CD4-positive, alpha-beta memory T cell (primary cell): Measurements from ENCODE around the gene CPNE8. TPM values are rescaled to one million over a fixed set of nuclear protein-coding genes. Genes with fewer than 3 reads are reported as not detected.

ENCODE experiments used
- CTCF ChIA-PET: fragments of 350-600 bp; sonication (Branson Sonifier 250); formaldehyde crosslinking; loops from one replicate; lab custom pipeline; 2021; ENCODE audit warnings: inconsistent platforms; ENCODE audit not compliant: partially characterized antibody; lab: Charles Lee
- POLR2A ChIA-PET: fragments of 350-600 bp; sonication (Branson Sonifier 250); formaldehyde crosslinking; loops from one replicate; lab custom pipeline; 2021; ENCODE audit not compliant: partially characterized antibody; lab: Charles Lee
- DNase-seq, 5 donors: peaks; one replicate each; pipeline versions ENCODE4 v3.0.0 to v3.0.0-alpha.2; 2020 to 2022; ENCODE audit warnings: mixed read lengths in 1 of 5
- H3K27ac ChIP-seq: one replicate; pipeline ENCODE4 v1.7.0; 2013; ENCODE audit warnings: low read depth, low read length
- H3K27me3 ChIP-seq: 2 replicates; pipeline ENCODE4 v1.7.0; 2013; ENCODE audit warnings: mild to moderate bottlenecking, low read length, moderate library complexity; ENCODE audit not compliant: insufficient read depth
- H3K36me3 ChIP-seq: 2 replicates; pipeline ENCODE4 v1.7.0; 2013; ENCODE audit warnings: mild to moderate bottlenecking, low read length, moderate library complexity; ENCODE audit not compliant: insufficient read depth
- H3K4me1 ChIP-seq: 2 replicates; pipeline ENCODE4 v1.7.0; 2013; ENCODE audit warnings: mild to moderate bottlenecking, low read length, moderate library complexity; ENCODE audit not compliant: insufficient read depth
- H3K4me3 ChIP-seq, 2 donors: one replicate each; pipeline ENCODE4 v1.7.0; 2013; ENCODE audit warnings: low read length in 2 of 2, mild to moderate bottlenecking in 1 of 2
- H3K9me3 ChIP-seq, 2 donors: one replicate each; pipeline ENCODE4 v1.7.0; 2013; ENCODE audit warnings: low read length in 2 of 2, control low read depth in 1 of 2; ENCODE audit not compliant: control insufficient read depth in 1 of 2
- H3K27ac Mint-ChIP-seq, 7 donors: one replicate each; pipeline ENCODE4 v1.8.0; 2020 to 2021; ENCODE audit warnings: mixed read lengths in 7 of 7, mild to moderate bottlenecking in 6 of 7, inconsistent platforms in 3 of 7, moderate library complexity in 3 of 7
- H3K27me3 Mint-ChIP-seq, 2 donors: one replicate each; pipeline ENCODE4 v1.8.0; 2020 to 2021; ENCODE audit warnings: mixed read lengths in 2 of 2
- H3K36me3 Mint-ChIP-seq, 2 donors: one replicate each; pipeline ENCODE4 v1.8.0; 2020 to 2021; ENCODE audit warnings: mixed read lengths in 2 of 2, inconsistent platforms in 1 of 2, mild to moderate bottlenecking in 1 of 2
- H3K4me1 Mint-ChIP-seq, 4 donors: one replicate each; pipeline ENCODE4 v1.8.0; 2020 to 2021; ENCODE audit warnings: mixed read lengths in 4 of 4, mild to moderate bottlenecking in 1 of 4
- H3K4me3 Mint-ChIP-seq, 8 donors: one replicate each; pipeline ENCODE4 v1.8.0; 2020 to 2021; ENCODE audit warnings: mixed read lengths in 8 of 8, mild to moderate bottlenecking in 7 of 8, moderate library complexity in 6 of 8, inconsistent platforms in 3 of 8
- H3K9me3 Mint-ChIP-seq, 8 donors: one replicate each; pipeline ENCODE4 v1.8.0; 2020 to 2021; ENCODE audit warnings: mixed read lengths in 8 of 8, mild to moderate bottlenecking in 5 of 8, inconsistent platforms in 3 of 8, moderate library complexity in 1 of 8
- intact Hi-C: fragments of 100-400 bp; cut with micrococcal nuclease; formaldehyde crosslinking; loops from one replicate; pipeline ENCODE4 v1.15.1; 2023
- polyA plus RNA-seq, 2 donors: library from polyadenylated mRNA; unstranded; fragments of 300-500 nt; fragmentation: Illumina TruSeq; gene quantifications; one replicate each; pipeline ENCODE4 v1.2.3, GENCODE V29; 2021
- total RNA-seq, 2 experiments: library from RNA; stranded (reverse); gene quantifications; one replicate each; pipeline ENCODE4 v1.2.3, GENCODE V29; 2021

The CPNE8 gene
- total and polyA plus RNA-seq, 4 experiments from 2014 or later, result 1.2 to 5.1 (median 2.9) TPM

DNA sequence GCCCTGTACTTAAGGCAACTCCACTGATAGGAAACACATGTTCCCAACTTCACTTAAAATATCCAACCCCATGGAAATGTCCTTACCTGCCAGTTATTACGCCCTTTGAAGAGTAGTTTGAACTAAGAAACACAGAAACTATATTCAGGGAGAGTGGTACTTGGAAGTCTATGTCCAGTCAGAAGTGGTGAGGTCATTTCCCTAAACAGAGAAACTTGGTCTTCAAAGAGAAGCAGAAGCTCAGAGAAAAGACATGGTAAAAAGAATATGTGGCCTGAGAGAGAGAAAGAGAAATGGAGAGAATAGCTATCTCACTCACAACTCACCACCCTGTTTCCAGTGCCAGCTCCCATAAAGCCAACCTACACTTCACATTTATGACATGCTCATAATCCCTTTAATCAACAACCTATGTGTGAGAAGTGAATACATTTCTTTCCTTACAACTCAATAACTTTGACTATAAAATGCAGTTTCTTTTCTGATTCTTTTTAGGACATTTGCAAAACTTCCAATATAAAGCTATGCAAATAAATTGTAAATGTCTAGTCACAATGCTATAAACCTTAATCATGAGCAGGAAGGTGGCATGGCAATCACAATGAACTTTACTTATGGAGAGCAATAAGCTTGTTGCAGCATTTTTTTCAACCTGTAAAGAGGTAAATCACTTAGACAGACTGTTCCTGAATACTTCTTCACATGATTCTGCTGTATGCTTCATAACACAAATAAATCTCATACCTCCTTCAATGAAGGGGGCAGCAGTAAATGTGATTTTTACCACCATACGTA is 67.1 kb downstream of the CPNE8 start:
- intact Hi-C loops, result no loop called here
- Mint-ChIP-seq H3K27ac (no peak overlapping the region), H3K4me3 (no peak overlapping the region), H3K9me3 (peaks cover 0 to 6% (median 0%) of the 10 kb centered on the region in 8 donors), H3K36me3 (peaks cover 0 to 15% of the 10 kb centered on the region in 2 donors), H3K27me3 (no peaks in the 10 kb centered on the region), H3K4me1 (no peaks in the 10 kb centered on the region)
- no peaks in the 10 kb centered on the region for H3K27me3 ChIP-seq
- DNase-seq, result no peak
- H3K4me1 ChIP-seq, result no peaks in the 10 kb centered on the region
- H3K4me3 ChIP-seq, result no peak overlapping the region
- H3K27ac ChIP-seq, result no peak overlapping the region
- ChIA-PET POLR2A (no interaction called here), CTCF (no interaction called here)
- H3K36me3 ChIP-seq, result no peaks in the 10 kb centered on the region
- H3K9me3 ChIP-seq, result no peaks in the 10 kb centered on the region

DNA sequence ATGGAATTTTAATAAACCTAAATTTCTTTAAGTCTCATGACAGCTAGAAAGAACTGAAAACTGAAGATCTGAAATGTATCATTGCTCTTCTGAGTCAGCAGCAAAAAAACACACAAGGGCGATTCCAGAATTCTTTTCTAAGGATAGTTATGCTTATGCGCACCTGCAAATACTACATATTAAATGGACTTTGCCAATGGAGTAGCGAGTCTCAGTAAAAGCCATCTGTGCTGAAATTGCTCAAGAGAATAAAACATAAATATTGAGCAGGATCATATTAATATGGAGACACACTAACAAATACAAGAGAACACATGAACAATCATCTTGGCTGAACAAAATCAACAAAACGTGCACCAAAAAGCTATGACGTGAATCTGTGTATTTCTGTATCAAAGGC is 73.7 kb downstream of the CPNE8 start:
- no peak for DNase-seq
- POLR2A ChIA-PET, result no interaction called here
- Mint-ChIP-seq H3K4me1 (peaks cover 0 to 5% (median 0%) of the 10 kb centered on the region in 4 donors), H3K27me3 (no peaks in the 10 kb centered on the region), H3K36me3 (peaks cover 0 to 32% of the 10 kb centered on the region in 2 donors), H3K9me3 (peaks cover 0 to 10% (median 2%) of the 10 kb centered on the region in 8 donors), H3K27ac (no peak overlapping the region), H3K4me3 (no peak overlapping the region)
- intact Hi-C loops, result no loop called here
- CTCF ChIA-PET, result no interaction called here
- Histone ChIP-seq H3K27me3 (no peaks in the 10 kb centered on the region), H3K9me3 (no peaks in the 10 kb centered on the region), H3K36me3 (no peaks in the 10 kb centered on the region), H3K4me3 (no peak overlapping the region), H3K27ac (no peak overlapping the region), H3K4me1 (no peaks in the 10 kb centered on the region)

- no peaks in the 10 kb centered on the region for H3K9me3 ChIP-seq
- Mint-ChIP-seq H3K27me3 (no peaks in the 10 kb centered on the region), H3K4me3 (peak overlapping the region in 1 of 8 donors; percentile 49)
These were observed 80.4 kb downstream of the CPNE8 start for GRCh38 chr12:38825006-38825405.

DNA sequence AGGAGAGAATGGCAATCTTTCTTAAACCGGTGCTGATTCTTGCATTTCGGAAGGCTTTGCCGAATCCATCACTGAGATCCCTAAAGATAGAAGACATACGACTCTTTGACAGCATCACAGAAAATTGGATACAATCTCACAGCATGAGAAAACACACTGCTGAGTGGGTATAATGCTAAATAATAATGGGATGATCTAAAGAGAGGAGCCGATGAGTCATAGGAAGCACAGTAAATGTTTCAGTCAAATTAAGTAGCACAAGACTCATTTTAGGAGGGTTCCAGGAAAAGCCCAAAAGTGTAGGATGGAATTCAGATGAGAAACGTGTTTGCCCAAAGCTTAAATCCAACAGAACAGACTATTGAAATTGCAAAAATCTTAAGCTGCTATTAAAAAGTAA is 81.7 kb downstream of the CPNE8 start:
- no peaks in the 10 kb centered on the region for H3K36me3 ChIP-seq
- DNase-seq, result no peak
- no peak overlapping the region for H3K4me3 Mint-ChIP-seq
- intact Hi-C loops, result no loop called here
- H3K9me3 ChIP-seq, result no peaks in the 10 kb centered on the region
- H3K4me3 ChIP-seq, result no peak overlapping the region
- CTCF ChIA-PET, result no interaction called here
- POLR2A ChIA-PET, result no interaction called here
- H3K27ac Mint-ChIP-seq, result no peak overlapping the region
- no peaks in the 10 kb centered on the region for H3K27me3 ChIP-seq
- peaks cover 2 to 22% of the 10 kb centered on the region in 2 donors for H3K36me3 Mint-ChIP-seq
- no peak overlapping the region for H3K27ac ChIP-seq
- H3K27me3 Mint-ChIP-seq, result no peaks in the 10 kb centered on the region
- no peaks in the 10 kb centered on the region for H3K4me1 ChIP-seq
- H3K4me1 Mint-ChIP-seq, result no peaks in the 10 kb centered on the region
- H3K9me3 Mint-ChIP-seq, result peaks cover 0 to 4% (median 0%) of the 10 kb centered on the region in 8 donors

More at GRCh38 chr12:38825006-38825405, 80.4 kb downstream of the CPNE8 start:
- ChIA-PET POLR2A (no interaction called here), CTCF (no interaction called here)
- Histone ChIP-seq H3K36me3 (no peaks in the 10 kb centered on the region), H3K4me1 (no peaks in the 10 kb centered on the region), H3K27me3 (no peaks in the 10 kb centered on the region), H3K27ac (no peak overlapping the region), H3K4me3 (no peak overlapping the region)
- no peaks in the 10 kb centered on the region for H3K4me1 Mint-ChIP-seq
- intact Hi-C loops, result no loop called here
- H3K9me3 Mint-ChIP-seq, result peaks cover 0 to 4% (median 0%) of the 10 kb centered on the region in 8 donors
- H3K36me3 Mint-ChIP-seq, result peaks cover 2 to 27% of the 10 kb centered on the region in 2 donors
- DNase-seq, result no peak
- peak overlapping the region in 1 of 7 donors; percentile 22 for H3K27ac Mint-ChIP-seq

- Histone ChIP-seq H3K9me3 (no peaks in the 10 kb centered on the region), H3K27ac (no peak overlapping the region), H3K4me1 (no peaks in the 10 kb centered on the region), H3K4me3 (no peak overlapping the region), H3K27me3 (no peaks in the 10 kb centered on the region), H3K36me3 (no peaks in the 10 kb centered on the region)
- peaks cover 2 to 18% of the 10 kb centered on the region in 2 donors for H3K36me3 Mint-ChIP-seq
- no peaks in the 10 kb centered on the region for H3K4me1 Mint-ChIP-seq
- no peak for DNase-seq
- H3K4me3 Mint-ChIP-seq, result no peak overlapping the region
- ChIA-PET POLR2A (no interaction called here), CTCF (no interaction called here)
- H3K27me3 Mint-ChIP-seq, result no peaks in the 10 kb centered on the region
- H3K9me3 Mint-ChIP-seq, result peaks cover 0 to 4% (median 0%) of the 10 kb centered on the region in 8 donors
- intact Hi-C loops, result no loop called here
- no peak overlapping the region for H3K27ac Mint-ChIP-seq
These were observed 82.1 kb downstream of the CPNE8 start for GRCh38 chr12:38823314-38823713.

DNA sequence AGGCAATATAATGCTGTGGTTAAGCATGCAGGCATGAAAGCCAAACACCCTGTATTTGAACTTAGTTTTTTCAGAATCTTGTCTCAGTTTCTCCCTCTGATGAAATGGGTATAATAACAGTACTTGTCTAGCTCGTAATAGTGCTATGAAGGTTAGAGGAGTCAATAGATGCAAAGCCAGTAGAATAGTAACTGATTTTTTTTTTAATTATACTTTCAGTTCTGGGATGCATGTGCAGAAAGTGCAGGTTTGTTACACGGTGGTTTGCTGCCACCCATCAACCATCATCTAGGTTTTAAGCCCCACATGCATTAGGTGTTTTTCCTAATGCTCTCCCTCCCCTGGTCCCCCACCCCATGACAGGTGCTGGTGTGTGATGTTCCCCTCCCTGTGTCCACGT is 87.4 kb downstream of the CPNE8 start:
- no peak overlapping the region for H3K27ac Mint-ChIP-seq
- intact Hi-C loops, result no loop called here
- H3K4me1 Mint-ChIP-seq, result no peaks in the 10 kb centered on the region
- no peak overlapping the region for H3K4me3 ChIP-seq
- ChIA-PET POLR2A (interaction anchor here (0.6 kb wide), 1 partner anchor 31 kb away, joined by 4 read pairs; no protein-coding TSS in a partner anchor), CTCF (no interaction called here)
- H3K27me3 ChIP-seq, result no peaks in the 10 kb centered on the region
- no peak overlapping the region for H3K27ac ChIP-seq
- no peaks in the 10 kb centered on the region for H3K36me3 ChIP-seq
- H3K4me3 Mint-ChIP-seq, result no peak overlapping the region
- no peaks in the 10 kb centered on the region for H3K4me1 ChIP-seq
- H3K9me3 ChIP-seq, result no peaks in the 10 kb centered on the region
- no peak for DNase-seq
- H3K9me3 Mint-ChIP-seq, result peaks cover 0 to 9% (median 2%) of the 10 kb centered on the region in 8 donors
- H3K36me3 Mint-ChIP-seq, result peaks cover 6 to 12% of the 10 kb centered on the region in 2 donors
- no peaks in the 10 kb centered on the region for H3K27me3 Mint-ChIP-seq

DNA sequence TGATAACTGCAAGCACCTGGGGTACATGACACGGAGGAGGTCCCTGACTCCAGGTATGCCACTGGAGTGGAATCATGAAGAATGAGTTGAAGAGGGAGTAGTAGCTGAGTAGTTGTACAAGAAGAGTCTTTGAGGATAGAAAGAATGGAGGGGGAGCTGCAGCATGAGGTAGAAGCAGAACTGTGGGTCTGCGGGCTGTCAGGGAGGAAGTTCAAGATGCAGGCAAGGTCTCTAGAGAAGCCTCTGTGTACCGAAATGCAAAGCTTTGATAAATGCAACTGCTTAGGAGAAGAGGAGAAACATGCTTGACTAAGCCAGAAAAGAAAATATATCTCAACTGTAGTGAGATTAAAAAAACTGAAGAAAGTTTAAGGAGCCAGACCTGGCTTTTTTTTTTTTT is 91.5 kb downstream of the CPNE8 start:
- Mint-ChIP-seq H3K27ac (no peak overlapping the region), H3K9me3 (peaks cover 0 to 20% (median 11%) of the 10 kb centered on the region in 8 donors), H3K4me3 (no peak overlapping the region), H3K27me3 (no peaks in the 10 kb centered on the region), H3K4me1 (no peaks in the 10 kb centered on the region), H3K36me3 (peaks cover 13 to 34% of the 10 kb centered on the region in 2 donors)
- intact Hi-C loops, result no loop called here
- no peaks in the 10 kb centered on the region for H3K36me3 ChIP-seq
- no peaks in the 10 kb centered on the region for H3K4me1 ChIP-seq
- no peak overlapping the region for H3K27ac ChIP-seq
- no peaks in the 10 kb centered on the region for H3K9me3 ChIP-seq
- no peak for DNase-seq
- ChIA-PET POLR2A (no interaction called here), CTCF (interaction anchor here (0.7 to 1.2 kb wide), 2 partner anchors 27 to 37 kb away, joined by 3 read pairs; no protein-coding TSS in a partner anchor)
- no peaks in the 10 kb centered on the region for H3K27me3 ChIP-seq
- no peak overlapping the region for H3K4me3 ChIP-seq
